NCI-H2107 (cell line): ENCODE measurements around the gene ATP6V1G3.
"Not testable (repeated sequence)": the region's sequence is repeated elsewhere in the genome, so short reads cannot be mapped to it uniquely, and the experiment has no call there.

Experiments
- DNase-seq: peaks from one replicate; lab custom pipeline; 2025; lab: John Stamatoyannopoulos, UW

The ATP6V1G3 gene

DNA sequence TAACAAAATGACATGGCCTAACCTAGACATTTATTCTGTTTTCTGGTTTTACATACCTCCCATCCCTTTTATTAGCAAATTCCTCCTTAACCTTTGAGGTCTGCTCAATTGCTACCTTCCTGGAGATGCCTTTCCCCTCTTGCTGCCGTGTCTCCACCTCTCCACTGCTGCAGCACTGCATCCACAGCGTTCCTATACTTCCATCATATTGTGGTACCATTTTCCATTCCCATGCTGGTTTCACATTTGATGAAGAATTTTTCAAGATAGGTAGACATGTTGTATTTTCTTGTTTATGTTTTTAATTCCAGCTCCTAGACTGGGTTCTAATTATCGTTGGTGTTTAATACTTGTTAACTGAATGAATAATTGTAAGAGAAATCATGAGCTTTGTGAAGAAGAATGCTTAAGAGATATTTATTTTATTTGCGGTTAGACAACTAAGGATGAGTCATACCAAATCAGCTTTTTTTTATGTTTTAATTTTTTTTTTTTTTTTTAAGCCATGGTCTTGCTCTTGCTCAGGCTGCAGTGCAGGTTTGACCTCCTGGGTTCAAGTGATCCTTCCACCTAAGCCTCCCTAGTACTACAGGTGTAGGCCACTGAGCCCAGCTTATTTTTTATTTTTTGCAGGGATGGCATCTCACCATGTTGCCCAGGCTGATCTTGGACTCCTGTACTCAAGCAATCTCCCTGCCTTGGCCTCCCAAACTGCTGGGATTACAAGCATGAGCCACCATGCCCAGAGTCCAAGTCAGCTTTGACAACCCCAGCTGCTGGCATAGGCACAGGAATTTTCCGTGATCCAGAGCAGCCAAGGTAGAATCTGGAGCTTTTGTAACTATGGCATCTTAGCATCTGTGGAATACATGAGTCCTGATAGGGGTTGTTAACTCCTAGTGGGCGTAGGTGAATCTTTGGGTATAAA lies 44.0 kb downstream of the ATP6V1G3 start:
- no peak for DNase-seq

- DNase-seq, result no peak
Measured at GRCh38 chr1:198495631-198496030, 44.8 kb downstream of the ATP6V1G3 start.

DNA sequence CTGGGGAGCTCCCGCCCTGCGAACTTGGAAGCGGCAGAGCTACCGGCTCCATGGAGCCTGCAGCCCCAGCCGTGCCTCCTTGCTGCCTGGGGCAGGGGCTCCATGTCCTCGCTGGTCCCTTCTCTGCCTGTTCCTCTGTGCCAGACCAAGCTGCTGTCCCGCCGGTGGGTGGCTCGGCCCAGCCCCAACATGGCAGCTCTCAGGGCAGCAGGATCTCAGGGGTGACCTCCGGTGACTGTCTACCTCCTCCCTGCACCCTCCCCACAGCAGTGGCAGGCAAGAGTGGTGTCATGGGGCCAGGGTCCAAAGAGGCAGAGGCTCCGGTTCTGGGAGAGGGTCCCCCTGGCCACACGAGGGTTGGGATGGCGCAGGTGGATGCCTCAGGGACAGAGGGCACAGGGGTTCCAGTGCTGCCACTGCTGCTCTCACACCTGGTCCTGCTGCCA lies 45.8 kb downstream of the ATP6V1G3 start:
- no peak for DNase-seq

DNA sequence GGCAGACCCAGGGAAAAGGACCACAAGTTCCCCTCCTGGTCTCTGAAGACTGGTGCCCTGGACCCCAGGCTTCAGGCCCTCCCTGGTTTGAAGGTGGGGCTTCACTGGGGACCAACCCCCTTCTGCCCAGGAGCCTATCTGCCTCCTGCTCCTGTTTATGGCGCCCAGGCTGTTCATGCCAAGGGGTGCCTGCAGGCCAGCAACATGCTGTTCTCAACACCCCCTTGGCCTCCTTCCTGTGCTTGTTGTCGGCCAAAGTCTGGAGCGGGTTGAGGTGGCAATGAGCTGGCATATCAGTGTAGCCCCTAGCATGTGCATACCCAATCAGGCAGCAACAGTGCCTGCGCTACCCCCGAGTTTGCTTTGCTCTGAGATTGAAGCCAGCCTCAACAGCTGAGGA lies 46.3 kb downstream of the ATP6V1G3 start:
- DNase-seq, result no peak

DNA sequence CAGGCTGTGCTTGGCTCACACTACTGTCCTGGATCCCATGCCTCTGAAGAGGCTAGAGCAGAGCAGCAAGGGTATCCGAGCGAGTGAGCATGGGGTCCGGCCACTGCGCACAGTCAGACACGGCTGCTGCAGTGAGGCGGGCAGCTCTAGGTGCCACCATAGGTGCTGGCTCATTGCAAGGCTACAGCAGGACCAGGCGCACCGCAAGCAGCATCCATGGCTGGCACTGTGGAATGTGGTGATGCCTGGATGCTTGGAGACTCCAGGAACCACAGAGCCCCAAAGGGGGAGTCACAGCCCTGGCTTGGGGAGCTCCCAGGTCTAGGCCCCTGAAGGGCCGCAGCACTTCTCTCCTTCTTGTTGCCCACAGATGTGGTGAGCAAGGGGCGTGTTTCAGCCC lies 47.2 kb downstream of the ATP6V1G3 start:
- no peak for DNase-seq

DNA sequence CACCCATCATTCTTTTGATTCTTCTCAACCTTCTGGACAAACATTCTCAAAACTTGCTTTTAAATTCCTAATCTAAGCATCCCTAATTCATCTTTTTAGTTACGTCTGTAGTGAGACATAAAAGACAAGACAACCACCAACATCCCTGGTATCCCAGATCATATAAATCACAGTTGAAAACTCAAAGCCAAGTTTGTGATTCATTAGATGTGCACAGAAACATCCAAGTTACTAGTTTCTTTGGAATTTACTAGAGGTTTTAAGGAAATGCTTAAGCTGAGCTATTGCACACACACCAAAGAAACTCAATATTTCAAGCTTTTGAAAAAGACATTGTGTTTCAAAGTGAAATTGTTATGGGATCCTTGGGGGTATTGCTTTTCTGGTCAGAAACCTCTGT lies 47.6 kb downstream of the ATP6V1G3 start:
- DNase-seq, result no peak

DNA sequence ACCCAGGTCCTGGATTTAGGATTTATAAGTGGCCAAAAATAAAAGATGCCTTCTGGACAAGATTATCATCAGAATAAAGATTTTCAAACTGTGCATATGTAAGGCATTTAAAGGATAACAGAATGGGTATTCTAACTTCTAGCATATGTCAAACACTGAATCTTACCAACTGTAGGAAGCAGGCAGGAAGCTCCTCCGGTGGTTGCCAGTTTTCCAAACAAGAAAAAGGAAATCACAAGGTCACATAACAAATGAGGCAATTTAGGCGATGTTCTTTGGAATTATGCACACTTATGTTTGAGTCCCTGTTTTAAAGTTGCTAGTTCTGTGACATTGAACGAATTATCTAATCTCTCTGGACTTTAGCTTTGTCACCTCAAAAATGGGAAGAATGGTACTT lies 48.9 kb downstream of the ATP6V1G3 start:
- DNase-seq, result no peak

DNA sequence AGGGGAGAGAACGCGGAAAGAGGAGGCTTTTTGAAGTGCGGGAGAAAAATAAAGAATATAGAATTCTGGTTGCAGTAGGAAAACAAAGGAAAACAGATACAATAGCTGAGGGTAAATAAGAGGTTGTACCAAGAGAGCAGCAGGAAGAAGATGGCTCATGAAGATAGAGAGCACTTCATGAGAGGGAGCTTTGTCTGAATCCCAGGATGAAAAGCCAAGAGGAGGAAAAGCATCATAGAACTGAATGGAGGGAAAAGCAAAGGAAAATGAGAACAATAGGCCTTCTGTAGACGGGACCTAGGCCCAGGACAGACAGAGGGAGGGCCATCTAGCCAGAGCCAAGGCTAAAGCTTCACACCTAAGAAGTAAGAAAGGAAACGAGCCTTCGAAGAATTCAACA lies 49.5 kb downstream of the ATP6V1G3 start:
- DNase-seq, result no peak

DNA sequence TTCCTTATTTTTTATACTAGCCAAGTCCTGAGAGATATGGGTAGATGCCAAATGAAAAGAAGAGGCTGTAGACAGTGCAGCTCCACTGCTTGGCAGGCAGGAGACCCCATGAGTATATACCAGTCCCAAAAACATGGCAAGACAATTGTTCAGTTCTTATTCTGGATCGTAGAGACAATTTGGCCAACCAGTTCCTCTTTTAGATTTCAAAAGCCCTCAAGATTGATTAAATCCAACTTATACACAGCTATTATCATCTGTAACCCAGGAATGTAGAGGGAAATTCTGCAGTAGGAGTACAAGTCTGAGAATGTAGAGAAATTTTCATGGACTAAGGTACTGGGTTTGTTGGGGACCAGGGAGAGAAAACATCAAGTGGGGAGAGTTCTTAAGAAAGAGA lies 50.3 kb downstream of the ATP6V1G3 start:
- no peak for DNase-seq

DNA sequence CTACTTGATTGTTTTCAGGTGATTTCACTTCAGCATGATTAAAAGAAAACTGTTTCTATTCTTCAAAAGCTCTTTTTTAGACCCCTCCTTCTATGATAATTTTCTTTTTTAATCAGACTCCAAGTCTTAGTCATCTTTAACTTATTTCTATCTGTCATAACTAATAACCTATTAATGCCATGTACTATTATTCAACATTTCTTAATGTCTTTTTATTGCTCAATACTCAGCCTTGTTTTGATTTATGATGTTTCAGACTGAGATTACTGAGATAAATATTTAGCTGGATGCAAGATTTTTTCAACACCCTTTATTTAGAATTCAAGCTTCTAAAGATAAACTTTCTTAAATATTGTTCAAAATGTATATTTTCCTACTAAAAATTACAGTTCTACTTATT lies 53.6 kb downstream of the ATP6V1G3 start:
- DNase-seq, result no peak

GRCh38 chr1:198483645-198484044 lies 56.8 kb downstream of the ATP6V1G3 start:
- DNase-seq, result no peak

GRCh38 chr1:198483006-198483405 lies 57.5 kb downstream of the ATP6V1G3 start:
- no peak for DNase-seq

GRCh38 chr1:198481661-198482060 lies 58.8 kb downstream of the ATP6V1G3 start:
- DNase-seq, result no peak

DNA sequence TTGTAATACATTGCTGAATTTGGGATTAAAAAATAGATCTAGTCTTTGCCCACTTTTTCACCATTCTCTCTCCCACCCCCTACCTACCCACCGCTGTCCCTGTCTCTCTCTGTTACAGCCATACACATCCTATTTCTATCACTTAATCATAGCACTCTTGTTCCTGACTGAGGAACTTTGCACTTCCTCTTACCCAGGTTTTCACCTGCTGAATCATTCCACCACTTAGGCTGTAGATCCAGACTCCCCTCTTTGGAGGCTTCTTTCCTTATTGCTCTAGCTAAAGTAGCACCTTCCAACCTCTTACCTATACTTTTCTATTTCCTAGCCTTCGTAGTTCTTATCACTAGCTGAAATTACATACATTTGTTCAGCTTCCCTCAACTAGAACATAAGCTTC lies 59.6 kb downstream of the ATP6V1G3 start:
- DNase-seq, result no peak

DNA sequence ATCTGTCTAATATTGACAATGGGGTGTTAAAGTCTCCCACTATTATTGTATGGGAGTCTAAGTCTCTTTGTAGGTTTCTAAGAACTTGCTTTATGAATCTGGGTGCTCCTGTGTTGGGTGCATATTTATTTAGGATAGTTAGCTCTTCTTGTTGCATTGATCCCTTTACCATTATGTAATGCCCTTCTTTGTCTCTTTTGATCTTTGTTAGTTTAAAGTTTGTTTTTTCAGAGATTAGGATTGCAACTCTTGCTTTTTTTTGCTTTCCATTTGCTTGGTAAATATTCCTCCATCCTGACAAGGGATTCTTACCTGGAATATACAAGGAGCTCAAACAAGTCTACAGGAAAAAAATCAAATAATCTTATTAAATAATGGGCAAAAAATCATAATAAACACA lies 63.1 kb downstream of the ATP6V1G3 start:
- DNase-seq, result not testable (repeated sequence)
